HG03196 (cell line): ENCODE data around the gene ZNF445.
"Not testable (repeated sequence)": the region's sequence is repeated elsewhere in the genome, so short reads cannot be mapped to it uniquely, and the experiment has no call there.

Experiments used
- ATAC-seq: cut with Tn5 transposase; IDR thresholded peaks from one replicate; pipeline ENCODE4 v1.9.1; 2021; ENCODE audit not compliant: unreplicated experiment

Gene ZNF445

DNA sequence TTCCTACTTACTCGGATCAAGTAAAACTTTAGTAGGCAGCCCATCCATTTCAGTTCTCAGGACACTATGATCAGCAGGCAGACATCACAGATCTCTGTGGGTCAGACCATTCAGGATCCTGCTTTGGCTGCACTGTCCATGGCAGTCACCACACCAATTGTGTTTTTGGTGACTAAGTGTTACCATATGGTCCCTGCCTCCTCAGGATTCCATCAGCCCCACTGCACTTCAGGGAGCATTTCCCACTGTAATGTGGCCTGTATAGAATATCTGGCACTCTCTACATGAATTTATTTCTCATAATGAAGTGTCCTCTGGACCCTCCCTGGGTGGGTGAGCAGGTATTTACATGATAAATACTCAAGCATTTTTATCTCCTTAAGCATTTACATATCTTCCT lies 41.3 kb downstream of the ZNF445 start:
- ATAC-seq, result no peak

DNA sequence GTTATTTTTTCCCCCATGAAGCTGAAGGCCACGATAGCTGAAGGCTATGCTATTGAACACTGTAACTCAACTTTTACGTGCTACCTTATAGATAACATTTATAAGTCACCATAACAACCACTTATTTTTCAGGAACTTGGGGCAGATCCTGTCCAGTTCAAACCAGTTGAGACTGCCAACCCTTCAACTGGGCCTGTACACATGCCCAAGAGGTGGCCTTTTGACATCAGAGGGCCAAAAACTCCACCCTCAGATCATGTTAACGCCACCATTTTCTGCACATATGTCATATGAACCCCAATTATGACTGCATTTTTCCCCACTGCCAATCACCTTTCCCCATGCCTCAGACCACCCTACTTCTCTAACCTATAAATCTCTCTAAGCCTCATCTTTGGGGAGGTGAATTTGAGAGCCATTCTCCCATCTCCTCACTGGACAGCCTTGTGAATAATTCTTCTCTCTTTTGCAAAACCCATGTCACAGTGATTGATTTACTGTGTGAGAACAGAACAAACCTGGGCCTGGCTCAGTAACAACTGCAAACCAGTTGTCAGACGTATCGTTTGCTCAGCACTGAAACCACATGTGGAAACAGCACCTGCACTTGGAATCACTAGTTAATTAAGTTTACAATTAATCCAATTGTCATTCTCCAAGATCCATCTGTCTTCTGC lies 42.5 kb downstream of the ZNF445 start:
- no peak for ATAC-seq

DNA sequence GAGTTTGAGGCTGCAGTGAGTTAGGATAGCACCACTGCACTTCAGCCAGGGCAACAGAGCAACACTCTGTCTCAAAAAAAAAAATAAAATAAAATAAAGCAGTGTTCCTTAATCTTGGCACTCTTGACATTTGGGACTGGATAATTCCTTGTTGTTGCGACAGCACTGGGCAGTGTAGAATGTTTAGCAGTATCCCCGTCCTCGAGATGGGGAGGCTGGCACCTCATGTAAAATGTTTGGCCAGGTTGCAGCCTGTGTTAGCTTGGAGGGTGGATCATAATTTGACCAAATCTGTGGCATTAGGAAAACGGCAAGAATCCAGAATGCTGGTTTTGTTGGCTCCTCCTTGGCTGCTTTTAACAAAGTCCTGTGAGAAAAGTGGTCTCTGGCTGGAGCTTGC lies 47.0 kb downstream of the ZNF445 start:
- no peak for ATAC-seq

DNA sequence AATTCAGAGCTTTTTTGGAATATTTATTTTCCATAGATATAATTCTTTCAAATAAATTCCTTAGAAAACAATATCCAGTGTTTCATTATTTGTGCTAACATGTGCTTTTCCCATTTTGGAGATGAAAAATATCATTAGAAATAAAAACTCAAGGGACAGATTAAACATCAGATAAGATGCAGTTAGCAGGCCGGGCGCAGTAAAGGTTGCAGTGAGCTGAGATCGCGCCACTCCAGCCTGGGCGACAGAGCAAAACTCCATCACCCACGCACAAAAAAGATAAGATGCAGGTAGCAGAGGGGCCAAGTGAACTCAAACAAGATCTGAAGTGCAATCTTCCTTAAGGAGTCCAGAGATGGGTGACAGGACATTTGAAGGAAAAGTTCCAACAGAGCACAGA lies 48.0 kb downstream of the ZNF445 start:
- no peak for ATAC-seq

DNA sequence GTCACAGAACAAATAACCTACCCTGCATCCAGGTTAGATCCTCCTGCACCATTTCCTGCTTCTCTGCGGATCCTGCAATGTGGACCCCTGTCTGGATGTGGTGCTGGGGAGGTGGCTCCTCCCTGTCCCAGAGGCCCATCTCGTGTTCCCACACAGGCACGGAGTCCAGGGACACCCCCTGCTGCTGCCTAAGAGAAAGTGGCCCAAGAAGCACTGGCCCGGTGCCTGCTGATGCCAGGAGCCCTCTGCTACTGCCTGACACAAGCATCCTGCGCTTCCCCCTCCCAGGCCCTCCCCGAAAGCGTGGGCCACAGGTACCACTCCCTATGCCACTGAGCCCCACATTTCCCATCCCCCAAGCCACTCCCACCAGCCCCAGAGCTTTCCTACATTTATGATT lies 48.6 kb downstream of the ZNF445 start:
- no peak for ATAC-seq

DNA sequence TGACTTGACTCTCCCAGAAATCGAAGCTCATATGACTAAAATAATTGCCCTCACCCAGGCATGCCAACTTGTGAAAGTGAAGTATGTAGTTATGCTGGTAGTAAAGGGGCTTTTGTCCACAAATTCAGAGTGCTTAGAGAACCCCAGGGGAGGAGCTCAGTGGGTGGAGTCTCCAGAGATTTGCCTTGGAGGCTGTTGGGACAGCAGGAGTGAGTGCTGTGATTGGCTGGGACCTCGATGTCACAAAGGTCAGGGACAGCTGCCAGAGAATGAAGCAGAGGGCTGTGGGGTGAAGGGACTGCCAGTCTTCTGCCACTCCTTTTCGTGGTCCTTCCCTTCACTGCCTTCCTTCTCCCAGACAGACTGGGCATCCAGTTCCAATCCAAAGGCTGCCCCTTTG lies 49.8 kb downstream of the ZNF445 start:
- ATAC-seq, result no peak

DNA sequence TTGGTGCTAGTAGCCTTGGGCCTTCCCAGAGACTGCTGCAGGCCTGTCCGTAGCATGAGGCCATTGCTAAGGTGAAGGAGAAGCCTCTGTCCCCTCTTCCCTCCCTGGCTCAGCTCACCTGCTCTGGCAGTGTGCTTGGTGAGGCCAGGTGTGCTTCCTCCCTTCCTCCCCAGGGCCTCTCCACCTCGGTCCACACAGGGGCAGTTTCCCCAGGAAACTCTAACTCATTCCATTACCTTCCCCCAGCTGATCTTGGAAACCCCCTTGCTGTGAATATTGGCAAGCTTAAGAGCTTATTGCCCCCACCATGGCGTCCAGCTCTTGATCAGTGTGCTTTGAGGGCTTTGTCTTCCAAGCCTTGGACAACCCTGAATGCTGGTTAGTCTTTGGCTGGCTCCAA lies 52.7 kb downstream of the ZNF445 start:
- no peak for ATAC-seq

DNA sequence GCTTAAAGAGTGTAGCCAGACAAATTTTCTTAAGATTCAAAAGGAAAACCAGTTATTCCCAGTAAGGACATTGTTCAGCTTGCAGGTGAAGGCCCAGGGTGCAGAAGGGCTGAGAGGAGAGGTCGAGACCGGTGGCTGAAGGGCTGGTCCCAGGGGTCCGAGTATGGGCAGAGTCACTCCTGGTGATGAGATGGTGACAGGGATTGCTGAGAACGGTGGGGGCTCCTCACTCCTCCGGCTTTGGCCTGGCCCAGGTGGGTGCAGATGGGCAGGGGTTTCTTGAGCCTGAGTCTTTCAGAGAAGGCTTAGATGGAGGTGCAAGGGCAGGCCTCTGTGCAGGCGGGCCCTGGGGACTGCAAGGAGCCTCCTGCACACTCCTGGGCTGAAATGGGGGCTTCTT lies 56.2 kb downstream of the ZNF445 start:
- no peak for ATAC-seq

DNA sequence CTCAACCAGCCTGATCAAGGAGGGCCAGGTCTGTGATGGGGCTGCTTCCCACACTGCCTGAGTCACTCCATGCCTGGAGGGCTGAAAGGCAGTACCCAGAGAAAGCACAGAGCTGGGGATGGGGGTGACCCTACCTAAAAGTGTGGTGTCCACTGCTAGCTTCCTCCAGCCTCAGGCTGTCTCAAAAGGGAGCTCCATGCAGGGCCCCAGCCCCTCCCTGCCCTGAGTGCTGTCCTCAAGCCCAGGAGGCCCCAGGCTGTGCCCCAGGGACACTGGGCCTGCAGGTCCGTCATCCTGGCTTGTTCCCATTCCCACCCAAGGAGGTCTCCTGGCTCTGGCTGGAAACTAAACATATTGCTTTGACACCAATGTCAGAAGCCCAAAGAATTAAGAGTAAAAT lies 56.8 kb downstream of the ZNF445 start:
- ATAC-seq, result no peak

DNA sequence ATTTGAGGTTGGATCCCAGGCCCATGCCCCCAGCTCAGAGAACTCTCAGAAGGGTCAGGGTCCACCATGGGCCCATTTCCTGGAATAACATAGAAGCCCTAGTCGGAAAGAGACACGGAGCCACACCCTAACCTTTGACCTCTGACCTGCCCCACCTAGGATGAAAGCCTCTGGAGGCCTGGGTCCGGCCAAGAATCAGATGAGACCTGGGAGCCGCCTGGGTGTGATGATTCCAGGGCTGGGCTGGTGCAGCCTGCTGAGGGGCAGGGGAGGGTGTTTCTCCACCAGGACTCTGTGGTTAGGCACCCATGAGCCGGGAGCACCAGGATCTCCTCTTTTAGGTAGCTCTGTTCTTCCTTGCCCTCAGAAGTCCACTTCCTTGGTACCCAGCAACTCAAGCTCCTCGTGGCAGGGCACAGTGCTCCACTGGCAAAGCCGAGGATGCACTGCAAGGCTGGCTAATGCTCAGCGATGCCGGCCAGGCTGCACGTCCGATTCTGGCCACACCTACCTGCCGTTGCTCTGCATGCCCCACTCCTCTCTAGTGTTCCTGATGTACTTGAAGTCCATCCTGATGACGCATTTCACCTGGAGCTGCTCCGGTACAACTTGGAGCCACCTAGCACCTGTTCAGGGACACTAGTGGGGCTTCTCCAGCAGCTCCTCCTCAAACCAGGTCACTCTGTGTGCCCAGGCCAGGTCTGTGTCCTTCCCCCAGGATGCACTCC lies 57.4 kb downstream of the ZNF445 start:
- no peak for ATAC-seq

DNA sequence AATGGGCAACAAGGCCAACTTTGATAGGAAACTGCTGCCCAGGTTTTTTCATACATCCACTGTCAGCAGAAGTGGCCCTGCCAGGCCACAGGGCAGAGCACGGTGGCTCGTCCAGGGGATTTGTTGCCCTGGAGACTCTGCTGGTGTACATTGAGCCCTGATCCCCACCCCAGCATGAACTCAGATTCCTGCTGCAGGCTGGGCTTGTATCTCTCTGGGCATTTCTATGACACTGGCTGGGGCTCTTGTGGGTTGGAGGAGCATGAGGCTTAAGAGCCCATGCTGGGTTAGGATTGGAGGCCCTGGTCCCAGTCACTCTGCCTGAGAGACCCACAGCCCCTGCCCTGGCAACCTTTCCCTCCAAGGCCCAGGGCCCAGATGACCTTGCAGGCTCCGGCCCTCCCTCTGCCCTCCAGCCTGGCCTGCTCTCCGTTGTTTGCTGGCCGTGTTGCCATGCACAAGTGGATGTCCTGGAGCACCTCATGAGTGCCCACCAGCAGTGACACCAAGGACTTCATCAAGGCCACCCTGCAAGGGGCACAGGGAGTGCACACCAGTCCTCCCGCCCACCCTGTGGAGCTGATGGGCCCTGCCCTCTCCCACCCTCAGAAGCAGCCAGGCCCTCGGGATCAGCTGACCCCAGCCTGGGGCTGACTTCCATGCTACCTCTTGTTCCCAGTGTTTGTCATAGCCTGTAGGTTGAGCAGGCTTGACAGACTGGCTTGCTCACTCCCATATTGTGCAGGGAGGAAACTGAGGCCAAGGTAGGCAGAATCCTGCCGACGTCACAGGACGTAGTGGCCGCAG lies 58.2 kb downstream of the ZNF445 start:
- ATAC-seq, result no peak

DNA sequence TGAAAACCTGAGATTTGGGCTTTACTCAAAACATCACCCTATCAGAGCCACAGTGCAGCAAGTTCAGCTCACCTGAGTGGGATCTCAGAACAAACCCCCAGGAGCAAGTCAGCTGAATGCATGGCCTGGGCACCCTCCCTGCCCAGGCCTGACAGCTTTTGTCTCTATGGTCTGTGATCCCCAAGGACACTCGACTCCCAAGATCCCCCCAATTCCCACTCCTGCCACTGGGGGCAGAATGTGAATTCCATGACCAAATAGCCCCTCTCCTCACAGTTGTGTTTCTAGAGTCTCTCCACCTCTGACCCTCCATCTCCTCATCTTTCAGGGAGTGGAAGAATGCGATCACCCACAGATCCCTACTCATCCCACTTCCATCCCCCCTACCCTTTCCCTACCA lies 58.9 kb downstream of the ZNF445 start:
- no peak for ATAC-seq

DNA sequence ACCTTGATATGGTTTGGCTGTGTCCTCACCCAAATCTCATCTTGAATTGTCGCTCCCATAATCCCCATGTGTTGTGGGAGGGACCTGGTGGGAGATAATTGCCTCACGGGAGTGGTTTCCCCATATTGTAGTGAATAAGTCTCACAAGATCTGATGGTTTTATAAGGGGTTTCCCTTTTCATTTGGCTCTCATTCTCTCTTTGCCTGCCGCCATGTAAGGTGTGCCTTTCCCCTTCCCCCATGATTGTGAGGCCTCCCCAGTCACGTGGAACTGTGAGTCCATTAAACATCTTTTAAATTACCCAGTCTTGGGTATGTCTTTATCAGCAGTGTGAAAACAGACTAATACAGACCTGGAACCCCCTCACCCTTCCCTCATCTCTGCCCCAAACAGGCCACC lies 59.4 kb downstream of the ZNF445 start:
- not testable (repeated sequence) for ATAC-seq

DNA sequence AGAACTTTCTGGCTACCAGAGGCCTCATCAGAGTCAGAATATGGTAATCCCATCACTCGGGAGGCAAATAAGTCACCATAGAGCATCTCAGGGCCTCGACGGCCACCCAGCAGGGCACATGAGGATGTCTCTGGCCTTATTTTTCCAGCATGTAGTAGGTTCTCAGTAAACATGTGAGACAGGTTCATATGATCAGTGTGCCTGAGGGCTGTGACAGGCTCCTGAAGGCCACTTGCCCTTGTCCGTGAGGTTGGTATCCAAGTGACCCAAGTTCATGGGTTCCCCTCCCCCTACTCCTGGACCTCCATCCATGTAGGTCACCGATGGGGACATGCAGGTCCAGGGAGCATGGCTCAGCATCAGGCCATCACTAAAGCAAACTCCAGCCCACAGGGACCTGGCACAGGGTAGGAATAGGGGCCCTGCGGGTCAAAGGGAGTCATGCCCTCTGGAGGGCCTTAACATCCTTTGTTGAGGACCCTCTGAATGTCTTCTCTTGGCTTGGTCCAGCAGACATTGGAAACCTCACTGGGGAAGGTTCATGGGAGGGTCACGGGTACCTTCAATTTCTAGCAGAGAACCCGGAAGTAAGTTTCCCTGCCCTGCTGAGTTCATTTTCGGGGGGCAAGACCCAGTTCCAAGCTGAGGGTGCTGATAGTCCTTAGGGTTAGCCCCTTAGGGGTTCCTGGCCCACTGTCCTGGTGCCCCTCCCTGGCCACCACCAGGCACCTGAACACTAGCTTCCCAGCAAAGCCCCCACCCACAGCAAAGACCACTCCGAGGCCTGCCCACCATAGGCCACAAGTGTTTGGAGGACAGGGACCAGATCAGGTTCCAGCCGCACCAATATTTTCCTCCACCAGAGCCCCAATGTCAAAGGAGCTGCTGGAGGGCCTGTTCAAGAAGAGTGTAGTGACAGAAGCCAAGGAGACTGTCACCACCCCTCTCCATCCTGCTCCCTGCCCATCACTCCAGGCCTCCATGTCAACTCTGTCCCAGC lies 61.1 kb downstream of the ZNF445 start:
- no peak for ATAC-seq

DNA sequence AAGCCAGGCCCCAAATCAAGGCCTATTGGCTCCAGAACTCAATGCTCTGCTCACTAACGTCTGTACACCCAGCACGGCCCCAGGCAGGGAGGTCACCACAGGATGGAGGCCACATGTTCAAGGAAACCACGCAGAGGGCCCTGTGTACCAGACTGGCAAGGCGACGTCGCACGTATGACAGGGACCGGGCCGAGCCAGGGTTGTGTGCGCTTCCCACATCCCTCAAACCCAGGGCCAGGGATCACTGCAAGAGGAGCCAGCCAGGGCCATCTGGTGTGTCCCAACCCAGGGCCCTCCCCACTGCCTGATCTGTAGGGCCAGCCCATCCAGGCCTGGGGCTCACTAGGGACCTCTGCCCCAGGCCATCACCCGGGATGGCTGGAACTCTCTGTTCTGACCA lies 62.0 kb downstream of the ZNF445 start:
- no peak for ATAC-seq

DNA sequence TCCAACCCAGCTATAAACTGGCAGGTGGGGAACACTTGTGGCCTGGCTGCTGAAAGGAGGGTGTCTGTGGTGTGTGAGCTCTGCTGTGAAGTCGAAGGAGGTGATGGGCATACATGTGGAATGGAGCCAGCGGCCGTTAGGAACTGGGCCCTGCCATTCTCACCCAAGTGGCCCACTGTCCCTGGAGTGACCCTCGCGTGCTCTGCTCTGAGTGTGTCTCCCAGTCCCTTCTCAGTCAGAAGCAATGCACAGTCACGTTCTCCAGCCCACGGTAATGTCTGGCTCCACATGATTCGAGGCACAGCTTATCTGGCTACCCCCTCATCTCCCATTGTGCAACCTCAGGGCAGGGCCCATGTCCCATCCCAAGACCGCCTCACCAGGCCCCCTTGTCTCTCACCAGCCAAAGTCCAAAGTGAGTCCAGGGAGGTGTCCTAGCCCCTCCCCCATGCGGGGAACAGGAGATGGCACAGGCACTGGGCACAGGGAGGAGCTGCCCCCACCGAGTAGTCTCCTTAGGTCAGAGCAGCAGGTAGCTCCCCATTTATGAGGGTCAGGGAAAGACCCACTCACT lies 62.9 kb downstream of the ZNF445 start:
- ATAC-seq, result no peak

DNA sequence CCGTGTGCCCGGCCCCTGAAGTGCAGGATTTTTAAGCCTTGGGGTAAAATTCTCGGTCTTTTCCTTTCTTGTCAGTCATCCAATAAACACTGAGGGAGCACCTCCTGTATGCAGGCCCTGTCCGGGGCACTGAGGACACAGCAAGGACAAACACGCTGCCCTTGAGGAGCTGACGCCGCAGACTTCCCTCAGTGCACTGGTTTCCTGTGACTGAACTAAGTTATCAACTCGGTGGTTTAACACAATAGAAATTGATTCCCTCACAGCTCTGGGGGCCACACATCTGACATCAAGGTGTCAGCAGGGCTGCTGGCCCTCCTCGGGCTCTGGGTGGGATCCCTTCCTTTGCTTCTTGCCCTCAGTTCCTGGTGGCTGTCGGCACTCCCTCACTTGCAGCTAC lies 65.1 kb downstream of the ZNF445 start:
- no peak for ATAC-seq

DNA sequence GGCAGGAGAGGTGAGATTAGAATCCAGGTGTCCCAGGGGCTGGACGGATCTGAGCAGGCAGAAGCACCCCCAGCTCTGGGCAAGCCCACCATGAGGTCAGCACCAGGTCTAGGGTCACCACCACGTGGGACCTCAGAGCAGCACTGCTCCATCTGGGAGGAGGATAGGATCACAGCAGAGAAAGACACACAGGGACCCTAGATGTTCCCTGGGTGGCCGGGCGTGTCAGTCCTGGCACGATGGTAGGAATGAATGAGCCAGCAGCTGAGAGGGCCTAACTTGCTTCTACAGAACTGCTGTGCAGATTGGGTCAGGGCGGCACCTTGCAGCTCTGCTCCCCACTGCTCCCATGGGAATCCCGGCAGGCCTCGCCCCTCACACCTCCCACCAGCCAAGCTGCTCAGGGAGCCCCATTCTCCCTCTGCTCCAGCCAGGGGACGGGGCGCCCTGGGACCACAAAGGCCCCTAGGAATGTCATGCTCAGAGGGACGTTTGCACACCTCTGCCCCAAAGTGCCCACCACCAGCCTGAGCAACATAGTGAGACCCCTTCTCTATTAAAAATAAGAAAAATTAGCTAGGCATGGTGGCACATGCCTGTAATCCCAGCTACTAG lies 66.3 kb downstream of the ZNF445 start:
- no peak for ATAC-seq

DNA sequence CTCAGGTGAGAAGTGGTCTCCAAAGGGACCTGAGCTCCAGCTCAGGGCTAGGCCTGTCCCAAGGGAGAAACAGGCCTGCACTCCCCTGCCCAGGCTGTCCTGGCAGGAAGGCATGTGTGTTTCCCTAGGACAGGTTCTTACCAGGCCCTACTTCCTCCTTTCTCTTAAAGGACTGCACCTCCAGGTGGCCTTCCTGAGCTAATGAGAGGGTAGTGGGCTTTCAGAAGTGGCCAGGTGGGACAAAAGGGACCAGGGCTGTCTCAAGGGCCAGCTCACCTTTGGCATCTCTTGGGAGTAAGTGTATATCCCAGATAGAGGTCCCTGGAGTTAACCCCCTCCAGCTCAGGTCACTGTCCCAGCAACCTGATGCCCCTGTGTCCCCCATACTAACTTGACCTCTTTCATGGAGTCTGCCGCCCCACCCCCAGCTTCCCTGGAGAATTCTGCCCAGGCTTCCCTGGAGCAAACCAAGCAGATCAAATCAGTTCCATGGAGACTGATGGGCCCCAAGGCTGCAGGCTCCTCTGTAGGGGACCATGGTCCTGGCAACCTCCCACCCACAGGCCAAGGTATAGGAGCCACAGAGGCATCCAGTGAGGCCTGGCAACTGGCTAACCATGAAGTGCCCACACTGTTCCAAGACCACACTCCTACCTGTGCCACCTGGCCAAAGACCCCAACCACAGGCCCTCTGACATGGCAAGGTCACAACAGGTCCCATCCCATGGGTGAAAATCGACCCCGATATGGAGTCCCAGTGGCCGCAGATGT lies 67.6 kb downstream of the ZNF445 start:
- no peak for ATAC-seq
